ENCODE measurements around the gene PLEKHN1.

DNA sequence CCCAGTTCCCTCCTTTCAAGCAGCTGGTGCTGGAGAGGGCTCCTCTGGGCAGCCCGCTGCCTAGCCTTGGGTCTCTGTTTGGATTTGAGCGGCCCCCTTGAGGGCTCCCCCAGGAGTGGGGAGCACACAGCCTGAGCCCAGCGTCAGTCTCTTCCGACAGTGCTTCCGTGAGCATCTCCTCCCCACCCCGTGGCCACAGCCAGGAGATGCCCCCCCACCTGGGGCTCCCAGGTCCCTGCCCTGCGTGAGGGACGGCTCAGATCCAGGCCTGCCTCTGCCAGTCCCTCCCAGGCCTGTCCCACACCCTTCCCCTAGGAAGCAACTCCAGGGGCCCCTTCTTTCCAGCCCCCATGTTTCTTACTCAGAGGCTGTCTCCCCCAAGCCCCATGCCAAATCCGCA is 39.0 kb upstream of the PLEKHN1 start:
- no peak for TF ChIP-seq CTCF (conservative IDR thresholded peaks at IDR 0.05)
- no peak for TF ChIP-seq ZFX (IDR thresholded peaks at IDR 0.05)

Measured in C4-2B (cell line).